ENCODE results near the gene TAF6. TPM values are rescaled to one million over a fixed set of nuclear protein-coding genes. Genes with fewer than 3 reads are reported as not detected.
"Not testable (repeated sequence)": the region's sequence is repeated elsewhere in the genome, so short reads cannot be mapped to it uniquely, and the experiment has no call there.

The TAF6 gene
- total RNA-seq, 1 donor from 2014 or later: 34.1 TPM

DNA sequence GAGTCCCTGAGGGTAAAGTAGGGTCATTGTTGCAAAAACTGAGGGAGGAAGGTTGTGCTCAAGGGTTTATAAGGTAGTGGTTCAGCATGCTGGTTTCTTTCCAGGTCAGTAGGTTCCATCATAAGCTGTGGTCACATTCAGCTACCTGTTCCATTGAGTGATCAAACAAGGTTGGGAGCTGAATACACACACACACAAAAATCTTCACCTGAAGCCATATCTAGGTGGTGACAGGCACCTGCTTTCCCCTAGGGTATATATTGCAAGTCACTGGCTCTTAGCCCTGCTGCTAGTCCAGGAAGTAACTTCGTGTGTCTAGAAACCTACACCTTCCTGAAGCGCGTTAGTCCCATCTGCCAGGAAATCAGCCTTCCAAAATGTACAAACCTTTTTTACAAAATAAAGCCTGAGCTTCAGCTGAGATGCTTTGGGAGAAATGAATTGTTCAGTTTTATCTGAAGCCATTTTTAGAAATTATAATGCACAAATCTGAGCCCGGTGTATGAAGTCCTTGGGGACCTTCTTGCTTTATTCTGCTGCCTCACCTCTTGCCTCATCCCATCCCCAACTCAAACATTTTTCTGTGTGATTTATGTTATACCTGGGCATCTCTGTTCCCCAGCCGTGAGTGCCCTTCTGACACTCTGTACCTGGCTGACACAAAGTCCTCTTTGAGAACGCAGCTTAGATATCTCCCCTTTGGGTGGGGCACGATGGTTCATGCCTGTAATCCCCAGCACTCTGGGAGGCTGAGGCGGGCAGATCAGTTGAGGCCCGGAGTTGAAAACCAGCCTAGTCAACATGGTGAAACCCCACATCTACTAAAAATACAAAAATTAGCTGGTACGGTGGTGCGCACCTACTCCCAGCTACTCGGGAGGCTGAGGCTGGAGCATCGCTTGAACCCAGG, 18.9 kb upstream of the TAF6 start:
- DNase-seq: no peak
- intact Hi-C loops (cut with micrococcal nuclease): no loop called here

DNA sequence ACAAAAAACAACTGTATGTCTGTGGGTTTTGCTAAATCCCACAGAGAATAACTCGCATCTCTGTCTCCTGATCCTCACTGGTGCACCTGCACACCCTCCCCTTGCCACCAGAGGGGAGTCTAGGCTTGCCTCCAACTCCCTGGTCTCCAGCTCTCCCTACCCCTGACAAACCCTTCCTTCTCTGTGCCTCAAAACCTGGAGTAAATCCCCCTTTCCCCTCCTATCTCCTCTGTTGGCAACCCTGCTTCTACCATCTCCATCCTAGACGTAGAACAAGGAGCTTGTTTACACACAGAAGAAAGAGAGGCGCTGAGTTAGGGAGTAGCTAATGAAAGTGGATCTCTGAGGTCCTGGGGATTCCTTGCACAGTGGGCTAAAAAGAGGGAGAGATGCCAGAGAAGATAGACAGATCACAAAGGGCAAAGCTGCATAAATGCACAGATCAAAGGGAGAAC, 13.6 kb upstream of the TAF6 start:
- no peaks in the 10 kb centered on the region for H3K36me3 ChIP-seq
- peak; percentile 46 for DNase-seq
- no peak overlapping the region for H3K27ac ChIP-seq (replicated peaks)
- no peak overlapping the region for H3K4me3 ChIP-seq
- H3K9me3 ChIP-seq (replicated peaks): no peaks in the 10 kb centered on the region
- peak; percentile 85 for TF ChIP-seq CTCF (IDR thresholded peaks at IDR 0.05; ENCODE audit: borderline replicate concordance)
- H3K4me1 ChIP-seq: peaks cover 21% of the 10 kb centered on the region
- no peaks in the 10 kb centered on the region for H3K27me3 ChIP-seq (ENCODE audit: low read depth)
- intact Hi-C loops (cut with micrococcal nuclease): loop anchor here (5.0 kb wide), 1 partner anchor 85 kb away; the partner anchor contains the start of gene PVRIG

More for the DNA sequence above, 18.9 kb upstream of the TAF6 start:
- Histone ChIP-seq H3K27me3 (ENCODE audit: low read depth) (peaks cover 15% of the 10 kb centered on the region), H3K9me3 (replicated peaks) (no peaks in the 10 kb centered on the region), H3K4me1 (no peaks in the 10 kb centered on the region), H3K36me3 (no peaks in the 10 kb centered on the region), H3K27ac (replicated peaks) (no peak overlapping the region), H3K4me3 (no peak overlapping the region)
- TF ChIP-seq CTCF (IDR thresholded peaks at IDR 0.05; ENCODE audit: borderline replicate concordance): no peak

DNA sequence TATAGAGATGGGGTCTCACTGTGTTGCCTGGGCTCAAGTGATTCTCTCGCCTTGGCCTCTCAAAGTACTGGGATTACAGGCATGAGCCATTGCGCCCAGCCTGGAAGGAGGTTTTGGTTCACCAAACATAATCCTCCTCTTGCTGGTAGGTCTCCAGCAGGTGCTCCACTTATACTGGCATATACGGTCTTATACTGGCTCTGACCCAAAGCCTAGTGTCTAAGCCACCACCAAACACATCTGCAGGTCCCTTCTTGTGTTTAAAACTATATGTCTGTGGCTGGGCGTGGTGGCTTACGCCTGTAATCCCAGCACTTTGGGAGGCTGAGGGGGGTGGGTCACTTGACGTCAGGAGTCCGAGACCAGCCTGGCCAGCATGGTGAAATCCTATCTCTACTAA, 13.0 kb upstream of the TAF6 start:
- no peak for TF ChIP-seq CTCF (IDR thresholded peaks at IDR 0.05; ENCODE audit: borderline replicate concordance)
- H3K4me3 ChIP-seq: no peak overlapping the region
- intact Hi-C loops (cut with micrococcal nuclease): loop anchor here (5.0 kb wide), 1 partner anchor 85 kb away; the partner anchor contains the start of gene PVRIG

DNA sequence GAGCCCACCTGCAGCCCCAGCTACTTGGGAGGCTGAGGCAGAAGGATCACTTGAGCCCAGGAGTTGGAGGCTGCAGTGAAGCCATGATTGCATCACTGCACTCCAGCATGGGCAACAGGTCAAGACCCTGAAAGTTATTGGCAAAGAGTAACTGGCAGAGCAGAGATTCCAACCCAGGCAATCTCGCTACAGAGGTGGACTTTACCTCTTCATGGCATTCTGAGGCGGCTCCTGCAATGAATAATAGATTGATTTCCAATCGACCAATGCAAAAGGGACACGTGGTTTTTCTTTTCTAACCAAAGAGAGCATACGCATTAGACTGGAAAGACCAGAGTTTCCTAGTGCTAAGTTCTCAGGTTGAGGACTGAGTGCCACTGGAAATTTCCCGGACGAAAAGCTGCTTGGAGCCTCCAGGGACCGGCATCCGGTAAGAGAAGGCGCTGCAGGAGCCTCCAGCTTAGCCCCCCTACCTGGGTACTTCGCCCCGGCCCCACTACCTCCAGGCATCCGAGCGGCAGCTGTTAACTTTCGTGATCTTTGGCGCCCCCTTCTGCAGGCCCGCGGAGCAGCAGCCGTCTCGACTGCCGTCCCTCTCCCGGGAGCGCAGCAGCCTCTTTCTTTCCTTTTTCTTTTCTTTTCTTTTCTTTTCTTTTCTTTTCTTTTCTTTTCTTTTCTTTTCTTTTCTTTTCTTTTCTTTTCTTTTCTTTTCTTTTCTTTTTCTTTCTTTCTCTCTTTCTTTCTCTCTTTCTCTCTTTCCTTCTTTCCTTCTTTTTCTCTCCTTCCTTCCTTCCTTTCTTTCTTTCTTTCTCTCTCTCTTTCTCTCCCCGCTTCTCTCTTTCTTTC, 11.7 kb upstream of the TAF6 start:
- Histone ChIP-seq H3K36me3 (no peaks in the 10 kb centered on the region), H3K4me1 (peaks cover 39% of the 10 kb centered on the region), H3K27me3 (ENCODE audit: low read depth) (no peaks in the 10 kb centered on the region), H3K9me3 (replicated peaks) (no peaks in the 10 kb centered on the region), H3K4me3 (peak overlapping the region; percentile 22), H3K27ac (replicated peaks) (no peak overlapping the region)
- intact Hi-C loops (cut with micrococcal nuclease): loop anchor here (5.0 kb wide), 1 partner anchor 86 kb away; the partner anchor contains the start of gene PVRIG
- DNase-seq: peak; percentile 79
- peak; percentile 92 for TF ChIP-seq CTCF (IDR thresholded peaks at IDR 0.05; ENCODE audit: borderline replicate concordance)

More for the DNA sequence above, 13.0 kb upstream of the TAF6 start:
- Histone ChIP-seq H3K27me3 (ENCODE audit: low read depth) (no peaks in the 10 kb centered on the region), H3K36me3 (no peaks in the 10 kb centered on the region), H3K4me1 (peaks cover 27% of the 10 kb centered on the region), H3K27ac (replicated peaks) (no peak overlapping the region), H3K9me3 (replicated peaks) (no peaks in the 10 kb centered on the region)
- no peak for DNase-seq

DNA sequence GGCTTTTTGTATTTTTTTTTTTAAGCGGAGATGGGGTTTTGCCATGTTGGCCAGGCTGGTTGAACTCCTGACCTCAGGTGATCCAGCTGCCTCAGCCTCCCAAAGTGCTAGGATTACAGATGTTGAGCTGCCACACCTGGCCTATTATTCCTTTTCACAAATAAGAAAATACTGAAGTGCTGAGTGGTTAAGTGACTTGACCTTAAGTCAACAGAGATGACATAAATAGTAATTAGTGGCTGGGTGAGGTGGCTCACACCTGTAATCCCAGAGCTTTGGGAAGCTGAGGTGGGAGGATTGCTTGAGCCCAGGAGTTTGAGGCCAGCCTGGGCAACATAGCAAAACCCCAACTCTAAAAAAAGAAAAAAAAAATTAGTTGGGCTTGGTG, 11.1 kb upstream of the TAF6 start:
- DNase-seq; H3K4me3 ChIP-seq; H3K36me3 ChIP-seq; H3K27me3 ChIP-seq (ENCODE audit: low read depth); H3K27ac ChIP-seq (replicated peaks); H3K9me3 ChIP-seq (replicated peaks): not testable (repeated sequence)
- peaks cover 44% of the 10 kb centered on the region for H3K4me1 ChIP-seq
- intact Hi-C loops (cut with micrococcal nuclease): loop anchor here (5.0 kb wide), 1 partner anchor 87 kb away; the partner anchor contains the start of gene PVRIG

Measured in left ventricle myocardium inferior (tissue), 1 donor.